RWPE1 (cell line): ENCODE results near the gene MAML3.

Source experiments
- CTCF ChIA-PET: fragments of 350-600 bp; sonication (Branson Sonifier 250); formaldehyde crosslinking; extraction: SDS; loops from one replicate; lab custom pipeline; 2021; lab: Yijun Ruan, JAX
- POLR2A ChIA-PET: fragments of 400-600 bp; formaldehyde crosslinking; extraction: SDS; loops from one replicate; lab custom pipeline; 2020; ENCODE audit warnings: antibody characterized with exemption; ENCODE audit not compliant: low non-redundant PET; lab: Yijun Ruan, JAX
- DNase-seq: peaks from one replicate; pipeline ENCODE4 v3.0.0; 2012; ENCODE audit warnings: low spot score
- H3K27ac ChIP-seq: fragments of 450-650 bp; 2 replicates; pipeline ENCODE4 v1.5.1; 2017
- CTCF ChIP-seq: fragments of 450-650 bp; conservative IDR thresholded peaks from 2 replicates; pipeline ENCODE4 v1.5.1; 2017; ENCODE audit warnings: low read depth, mild to moderate bottlenecking

The MAML3 gene

GRCh38 chr4:139872274-139872673, 281.7 kb downstream of the MAML3 start:
- no peak for TF ChIP-seq CTCF
- peak overlapping the region; percentile 69 for H3K27ac ChIP-seq
- POLR2A ChIA-PET: no interaction called here

GRCh38 chr4:139869810-139870209, 284.2 kb downstream of the MAML3 start:
- CTCF ChIA-PET: no interaction called here
- POLR2A ChIA-PET: no interaction called here
- no peak for DNase-seq
- H3K27ac ChIP-seq: no peak overlapping the region
- TF ChIP-seq CTCF: no peak

More at GRCh38 chr4:139872274-139872673, 281.7 kb downstream of the MAML3 start:
- CTCF ChIA-PET: no interaction called here
- peak; percentile 77 for DNase-seq

GRCh38 chr4:139866276-139866962, 287.6 kb downstream of the MAML3 start:
- CTCF ChIA-PET: interaction anchor here (0.6 to 1.0 kb wide), 2 partner anchors 161 to 287 kb away, joined by 3 to 5 read pairs; partner anchors contain the start of gene MAML3
- H3K27ac ChIP-seq: no peak overlapping the region
- DNase-seq: no peak
- POLR2A ChIA-PET: no interaction called here
- no peak for TF ChIP-seq CTCF

- ChIA-PET POLR2A (no interaction called here), CTCF (interaction anchor here (0.6 to 1.0 kb wide), 3 partner anchors 50 to 288 kb away, joined by 3 to 5 read pairs (median 5); partner anchors contain the start of gene MAML3)
- TF ChIP-seq CTCF: no peak
- H3K27ac ChIP-seq: no peak overlapping the region
- DNase-seq: no peak
Observed at GRCh38 chr4:139865537-139865936, 288.4 kb downstream of the MAML3 start.

GRCh38 chr4:139863531-139863930, 290.5 kb downstream of the MAML3 start:
- CTCF ChIA-PET: no interaction called here
- H3K27ac ChIP-seq: no peak overlapping the region
- DNase-seq: no peak
- POLR2A ChIA-PET: no interaction called here
- TF ChIP-seq CTCF: no peak

GRCh38 chr4:139861471-139861870, 292.5 kb downstream of the MAML3 start:
- DNase-seq: no peak
- ChIA-PET CTCF (no interaction called here), POLR2A (no interaction called here)
- H3K27ac ChIP-seq: no peak overlapping the region
- TF ChIP-seq CTCF: no peak
